HG02885 (cell line): ENCODE results near the gene ANKRD13B.
A peak's percentile ranks its signal among the peaks of the same experiment; 100 is the strongest.

ENCODE experiments used
- ATAC-seq: cut with Tn5 transposase; IDR thresholded peaks from one replicate; pipeline ENCODE4 v1.9.1; 2021; ENCODE audit warnings: mild to moderate bottlenecking; ENCODE audit not compliant: unreplicated experiment, poor library complexity

Gene ANKRD13B

DNA sequence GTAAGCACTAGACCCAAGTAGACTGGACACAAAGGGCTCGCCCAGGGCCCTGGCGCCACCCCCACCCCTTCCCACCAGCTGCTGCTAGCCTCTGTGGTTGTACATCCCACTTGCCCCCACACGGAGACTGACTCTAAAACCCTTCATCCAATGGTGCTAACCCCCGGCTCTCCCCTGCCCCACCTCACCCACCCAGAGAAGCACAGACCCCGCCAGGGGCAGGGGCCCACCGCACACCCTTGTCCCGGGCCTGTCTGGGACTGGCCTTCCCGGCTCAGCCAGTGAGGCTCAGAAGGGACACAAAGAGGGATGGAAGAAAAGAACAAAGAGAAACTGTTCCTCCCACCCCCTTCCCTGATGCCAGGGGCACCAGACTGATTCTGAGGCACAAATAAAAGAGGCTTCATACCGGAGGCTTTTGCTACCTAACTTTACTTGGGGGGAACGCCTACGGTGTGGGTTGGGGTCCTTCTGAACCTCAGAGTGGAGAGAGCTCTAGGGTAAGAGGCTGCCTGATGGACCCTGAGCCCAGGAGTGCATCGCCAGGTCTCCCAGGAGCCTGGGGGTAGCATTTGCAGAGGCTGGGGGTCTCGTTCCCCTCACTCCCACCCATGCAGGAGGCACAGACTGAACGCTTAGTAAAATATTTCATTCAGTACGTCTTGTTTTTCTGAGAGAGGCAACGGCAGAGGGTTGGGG, 21.6 kb downstream of the ANKRD13B start:
- no peak for ATAC-seq

DNA sequence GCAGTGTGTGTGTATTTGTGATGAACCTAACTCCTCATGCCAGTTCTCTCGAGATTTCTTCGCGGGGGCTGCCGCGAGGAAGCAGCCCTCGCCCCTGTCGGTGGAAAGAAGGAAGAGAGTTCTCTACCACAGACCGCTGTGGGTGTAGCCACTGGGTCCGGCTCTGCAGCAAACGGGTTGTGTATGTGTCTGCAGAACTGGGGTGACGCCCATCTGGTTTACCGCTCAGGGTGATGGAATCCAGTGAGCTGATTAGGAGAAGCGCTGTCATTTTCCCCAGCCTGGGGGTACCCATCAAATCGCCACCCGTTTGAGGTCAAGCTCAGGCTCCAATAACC, 22.1 kb downstream of the ANKRD13B start:
- ATAC-seq = no peak

- ATAC-seq = peak; percentile 67
Measured at GRCh38 chr17:29615492-29616299, 22.8 kb downstream of the ANKRD13B start.

GRCh38 chr17:29616300-29617048, 23.5 kb downstream of the ANKRD13B start:
- ATAC-seq = no peak

DNA sequence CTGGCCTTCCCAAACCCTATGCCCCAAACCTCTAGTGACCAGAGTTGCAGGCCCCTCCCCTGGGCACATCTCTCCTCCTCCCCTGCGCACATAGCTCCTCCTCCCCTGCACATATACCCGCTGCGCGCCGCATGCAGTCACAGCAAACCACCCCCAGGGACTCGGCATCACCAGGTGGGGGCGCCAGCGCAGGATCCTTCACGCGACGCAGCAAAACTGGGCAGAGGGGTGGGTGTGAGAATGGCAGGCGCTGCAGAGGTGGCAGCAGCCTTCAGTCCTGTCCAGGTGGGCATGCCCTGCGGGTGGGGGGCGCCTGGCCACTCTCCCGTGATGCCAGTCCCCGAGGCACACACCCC, 24.2 kb downstream of the ANKRD13B start:
- peak; percentile 49 for ATAC-seq

DNA sequence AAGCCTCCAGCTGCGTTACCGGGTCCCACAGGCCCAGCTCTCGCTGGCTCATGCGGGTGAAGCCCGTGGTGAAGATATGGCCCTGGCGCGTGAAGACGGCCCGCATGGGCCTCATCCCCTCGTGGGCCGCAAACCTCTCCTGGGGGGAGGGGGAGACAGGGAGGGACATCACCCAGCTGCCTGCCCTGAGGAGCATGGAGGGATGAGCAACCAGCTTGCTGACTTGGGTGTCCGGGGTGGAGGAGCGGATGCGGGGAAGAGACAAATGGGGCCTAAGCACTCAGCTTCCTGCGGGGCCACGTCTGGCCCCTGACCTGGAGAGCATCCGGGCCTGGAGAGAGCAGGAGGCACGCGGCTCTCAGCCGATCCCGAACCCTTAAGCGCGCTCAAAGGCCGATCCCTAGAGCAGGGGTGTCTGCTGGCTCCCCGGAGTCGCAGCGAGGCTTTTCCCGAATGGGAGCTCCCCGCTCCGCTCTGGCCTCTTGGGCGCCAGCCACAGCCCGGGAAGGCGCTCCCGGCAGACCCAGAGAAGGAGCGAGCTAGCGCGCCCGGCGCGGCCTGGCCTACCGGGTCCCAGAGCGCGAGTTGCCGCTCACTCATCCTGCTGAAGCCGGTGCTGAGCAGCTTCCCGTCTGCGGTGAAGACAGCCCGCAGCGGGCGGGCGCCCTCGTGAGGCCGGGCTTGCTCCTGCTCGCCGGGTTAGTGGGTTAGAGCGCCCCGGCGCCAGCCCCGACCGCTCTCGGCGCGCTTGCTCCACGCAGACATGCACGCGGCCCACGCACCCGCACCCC, 24.7 kb downstream of the ANKRD13B start:
- ATAC-seq = peak; percentile 44

- no peak for ATAC-seq
Measured at GRCh38 chr17:29618272-29619065, 25.5 kb downstream of the ANKRD13B start.

- no peak for ATAC-seq
Measured at GRCh38 chr17:29619251-29619650, 26.3 kb downstream of the ANKRD13B start.

GRCh38 chr17:29620271-29620670, 27.3 kb downstream of the ANKRD13B start:
- no peak for ATAC-seq

DNA sequence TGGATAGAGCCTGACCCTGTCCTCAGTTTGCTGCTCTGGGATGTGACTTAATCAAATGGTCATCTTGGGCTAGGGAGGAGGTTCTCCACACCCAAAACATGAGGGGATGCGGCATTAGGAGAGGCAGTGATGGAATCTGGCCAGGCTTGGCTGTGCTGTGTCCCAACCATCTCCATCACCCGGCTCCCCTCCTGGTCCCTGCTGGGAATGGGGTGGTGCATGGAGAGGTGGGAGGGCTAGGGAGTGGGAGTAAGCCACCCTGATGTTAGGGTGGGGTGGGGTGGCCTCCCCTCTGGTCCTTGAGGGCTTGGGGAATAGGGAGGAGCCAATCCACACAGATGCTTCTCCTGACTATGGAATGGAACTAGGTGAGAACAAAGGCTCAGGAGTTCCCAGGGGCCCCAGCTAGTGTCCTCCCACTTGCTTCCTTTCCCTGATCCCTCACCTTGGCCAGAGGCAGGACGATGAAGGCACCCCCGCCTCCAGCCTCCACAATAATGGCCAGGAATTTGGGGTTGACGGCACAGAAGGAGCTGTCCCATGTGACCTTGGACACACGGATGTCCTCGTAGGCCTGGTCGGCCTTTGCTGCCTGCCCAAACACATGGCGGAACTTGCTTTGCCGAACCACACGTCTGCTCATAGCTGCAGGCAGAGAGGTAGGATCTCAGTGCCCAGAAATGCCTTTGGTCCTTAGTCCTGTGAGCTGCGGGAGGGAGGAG, 28.0 kb downstream of the ANKRD13B start:
- ATAC-seq = no peak

- no peak for ATAC-seq
Measured at GRCh38 chr17:29621751-29622194, 28.8 kb downstream of the ANKRD13B start.

DNA sequence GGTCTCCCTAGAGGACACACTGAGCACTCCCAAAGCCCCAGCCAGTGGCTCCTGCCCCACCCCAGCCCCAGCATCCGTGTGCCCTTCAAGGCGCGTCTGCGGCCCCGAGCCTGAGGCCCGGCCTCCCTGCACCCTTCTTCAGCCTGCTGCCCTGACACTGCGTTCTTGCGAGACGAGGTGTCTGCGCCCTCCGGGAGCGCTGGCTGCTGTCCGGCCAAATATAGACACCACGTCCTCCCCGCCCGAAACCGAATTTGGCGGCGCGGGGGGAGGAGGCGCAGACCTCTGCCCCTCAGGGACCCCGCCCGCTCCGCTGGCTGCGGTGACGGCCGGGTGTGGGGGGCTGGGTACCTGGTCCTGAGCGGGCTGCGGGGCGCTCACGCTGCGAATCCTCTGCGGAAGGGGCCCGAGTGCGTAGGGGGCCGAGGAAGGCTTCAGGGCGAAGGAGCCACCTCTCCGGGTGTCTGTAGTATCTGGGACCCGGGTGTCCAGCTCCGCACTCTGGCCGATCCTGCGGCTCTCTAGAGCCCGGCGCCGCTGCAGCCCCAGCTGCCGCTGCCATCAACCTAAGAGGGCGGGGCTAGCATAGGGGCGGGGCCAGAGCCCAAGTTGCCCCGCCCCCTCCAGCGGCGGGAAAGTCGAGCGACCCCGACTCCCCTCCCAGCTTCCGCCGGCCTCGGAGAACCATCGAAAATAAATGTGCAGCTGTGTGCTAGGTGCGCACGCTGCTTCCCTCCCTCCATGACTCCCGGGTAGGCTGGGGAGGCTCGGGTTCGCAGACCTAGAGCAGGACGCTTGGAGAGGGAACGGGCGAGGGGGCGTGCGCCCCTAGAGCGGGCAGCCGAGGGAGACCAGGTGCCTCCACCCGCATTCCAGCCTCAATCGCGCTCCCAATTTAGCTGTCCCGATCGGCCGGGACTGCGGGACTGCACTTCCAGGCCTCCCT, 29.7 kb downstream of the ANKRD13B start, which contains the start of gene CORO6:
CORO6 (minus strand) TSS at position 576 of the 946 bp plus-strand sequence. CDS start 1,491 bp downstream, outside the sequence.
- ATAC-seq = peak; percentile 58

GRCh38 chr17:29623283-29623647, 30.3 kb downstream of the ANKRD13B start:
- ATAC-seq = no peak

DNA sequence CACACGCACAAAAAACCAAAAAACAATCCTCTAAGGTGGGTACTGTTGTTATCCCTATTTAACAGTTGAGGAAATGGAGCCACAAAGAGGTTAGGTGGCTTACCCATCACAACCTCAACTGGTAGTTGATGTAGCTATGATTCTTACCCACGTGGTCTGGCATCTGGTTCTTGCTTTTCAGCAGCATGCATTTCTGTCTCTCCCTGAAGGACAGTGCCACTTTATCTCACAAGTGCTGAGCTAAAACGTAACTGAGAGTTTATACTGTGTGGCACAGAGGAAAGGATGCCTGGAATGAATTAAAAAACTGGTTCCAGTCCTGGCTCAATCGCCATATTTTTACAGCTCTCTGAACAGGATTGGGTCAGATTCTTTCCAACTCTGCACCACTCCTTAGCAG, 31.7 kb downstream of the ANKRD13B start:
- no peak for ATAC-seq

GRCh38 chr17:29625037-29625750, 32.3 kb downstream of the ANKRD13B start:
- no peak for ATAC-seq

DNA sequence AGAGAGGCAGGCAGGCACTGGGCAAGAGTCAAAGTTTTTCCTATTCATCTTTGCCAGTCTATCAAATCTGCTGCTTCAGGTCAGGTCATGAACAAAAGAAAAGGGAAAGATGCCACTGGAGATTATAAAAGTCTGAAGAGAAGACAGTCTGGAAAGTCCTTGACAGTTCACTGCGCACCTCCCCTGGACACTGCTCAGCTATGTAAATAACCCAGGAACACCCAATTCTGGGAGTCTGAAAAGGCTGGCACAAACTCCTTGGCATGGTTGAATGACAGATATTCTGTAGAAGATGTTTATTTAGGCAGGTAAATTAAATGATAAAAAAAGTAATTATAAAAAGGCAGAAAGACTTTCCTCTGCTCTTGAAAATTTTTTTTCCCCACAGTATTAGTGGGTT, 35.0 kb downstream of the ANKRD13B start:
- no peak for ATAC-seq

DNA sequence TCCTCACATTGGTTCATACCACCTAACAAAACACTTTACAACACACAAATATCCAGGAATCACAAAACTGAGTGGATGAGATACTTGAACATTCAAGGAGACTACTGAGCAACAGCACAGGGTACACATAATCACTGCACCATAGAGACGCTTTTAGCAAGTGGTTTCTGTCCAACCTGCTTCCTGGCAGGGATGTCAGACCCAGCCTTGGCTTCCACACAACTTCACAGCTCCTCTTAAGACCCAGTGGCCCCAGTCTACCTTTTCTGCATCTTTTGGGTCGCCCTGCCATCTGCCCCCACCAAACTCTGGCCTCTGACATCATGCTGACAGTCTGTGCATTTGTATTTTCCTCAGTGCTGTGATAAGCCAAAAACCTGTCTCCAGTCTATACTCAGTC, 35.7 kb downstream of the ANKRD13B start:
- no peak for ATAC-seq
